ENCODE measurements around the gene ERCC8. TPM values are rescaled to one million over a fixed set of nuclear protein-coding genes. Genes with fewer than 3 reads are reported as not detected.

ERCC8 gene
- polyA plus RNA-seq, 1 experiment, result 23.9 TPM

GRCh38 chr5:60836131-60836530, 108.7 kb downstream of the ERCC8 start:
- Histone ChIP-seq H3K9me3 (ENCODE audit: control insufficient read depth, insufficient read depth, low read length) (no peaks in the 10 kb centered on the region), H3K27ac (ENCODE audit: low read depth, low read length) (no peak overlapping the region), H3K27me3 (ENCODE audit: control insufficient read depth, insufficient read depth, low read length) (no peaks in the 10 kb centered on the region), H3K4me3 (ENCODE audit: low read depth, low read length) (no peak overlapping the region)
- CTCF ChIA-PET, result no interaction called here
- no peak for DNase-seq (ENCODE audit: low read depth, low spot score)
- no peak for TF ChIP-seq CTCF (IDR thresholded peaks at IDR 0.05; ENCODE audit: low read depth, low read length)
- POLR2A ChIA-PET, result no interaction called here

DNA sequence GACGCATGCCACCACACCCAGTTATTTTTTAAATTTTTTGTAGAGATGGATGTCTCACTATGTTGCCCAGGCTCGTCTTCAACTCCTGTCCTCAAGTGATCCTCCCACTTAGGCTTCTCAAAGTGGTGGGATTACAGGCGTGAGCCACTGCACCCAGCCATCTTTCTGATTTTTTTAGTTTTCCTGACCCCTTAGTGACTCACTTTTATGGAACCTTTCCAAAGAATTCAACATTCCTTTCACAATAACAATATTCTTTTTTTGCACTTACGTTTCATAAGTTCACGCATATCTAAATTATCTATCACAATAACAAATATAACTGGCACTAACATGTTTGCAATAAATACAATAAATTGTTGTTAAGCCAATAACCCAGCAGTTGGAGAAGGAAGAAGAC, 109.3 kb downstream of the ERCC8 start:
- ChIA-PET CTCF (no interaction called here), POLR2A (no interaction called here)
- no peak for TF ChIP-seq CTCF (IDR thresholded peaks at IDR 0.05; ENCODE audit: low read depth, low read length)
- no peak overlapping the region for H3K4me3 ChIP-seq (ENCODE audit: low read depth, low read length)
- no peaks in the 10 kb centered on the region for H3K9me3 ChIP-seq (ENCODE audit: control insufficient read depth, insufficient read depth, low read length)
- DNase-seq (ENCODE audit: low read depth, low spot score), result no peak
- H3K27ac ChIP-seq (ENCODE audit: low read depth, low read length), result no peak overlapping the region
- no peaks in the 10 kb centered on the region for H3K27me3 ChIP-seq (ENCODE audit: control insufficient read depth, insufficient read depth, low read length)

- no peak for DNase-seq (ENCODE audit: low read depth, low spot score)
- Histone ChIP-seq H3K4me3 (ENCODE audit: low read depth, low read length) (no peak overlapping the region), H3K27me3 (ENCODE audit: control insufficient read depth, insufficient read depth, low read length) (no peaks in the 10 kb centered on the region), H3K9me3 (ENCODE audit: control insufficient read depth, insufficient read depth, low read length) (no peaks in the 10 kb centered on the region), H3K27ac (ENCODE audit: low read depth, low read length) (no peak overlapping the region)
- ChIA-PET CTCF (no interaction called here), POLR2A (no interaction called here)
- TF ChIP-seq CTCF (IDR thresholded peaks at IDR 0.05; ENCODE audit: low read depth, low read length), result no peak
Observed at GRCh38 chr5:60833520-60833919, 111.3 kb downstream of the ERCC8 start.

DNA sequence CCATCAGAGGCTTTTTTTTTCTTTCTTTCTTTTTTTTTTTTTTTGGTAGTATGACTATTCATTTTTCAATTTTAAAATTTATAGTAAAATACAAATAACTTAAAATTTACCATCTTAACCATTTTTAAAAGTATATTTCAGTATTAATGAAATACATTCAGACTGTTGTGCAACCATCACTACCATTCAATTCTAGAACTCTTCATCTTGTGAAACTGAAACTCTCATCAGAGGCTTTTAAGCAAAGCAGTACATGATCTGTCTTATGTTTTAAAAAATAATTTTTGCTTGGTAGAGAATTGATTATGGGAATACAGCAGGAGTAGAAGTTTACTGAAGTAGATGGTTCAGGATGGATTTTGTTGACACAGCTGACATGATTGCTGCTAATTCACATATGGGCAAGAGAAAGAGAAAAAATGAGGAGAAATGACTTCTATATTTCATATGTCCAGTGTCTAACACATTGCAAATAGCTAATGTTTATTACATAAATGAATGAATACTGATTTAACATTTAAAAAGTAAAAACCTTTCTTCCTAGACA, 114.2 kb downstream of the ERCC8 start:
- no peaks in the 10 kb centered on the region for H3K27me3 ChIP-seq (ENCODE audit: control insufficient read depth, insufficient read depth, low read length)
- no peak overlapping the region for H3K27ac ChIP-seq (ENCODE audit: low read depth, low read length)
- no peak overlapping the region for H3K4me3 ChIP-seq (ENCODE audit: low read depth, low read length)
- H3K9me3 ChIP-seq (ENCODE audit: control insufficient read depth, insufficient read depth, low read length), result no peaks in the 10 kb centered on the region
- ChIA-PET POLR2A (no interaction called here), CTCF (no interaction called here)
- no peak for DNase-seq (ENCODE audit: low read depth, low spot score)
- TF ChIP-seq CTCF (IDR thresholded peaks at IDR 0.05; ENCODE audit: low read depth, low read length), result no peak

DNA sequence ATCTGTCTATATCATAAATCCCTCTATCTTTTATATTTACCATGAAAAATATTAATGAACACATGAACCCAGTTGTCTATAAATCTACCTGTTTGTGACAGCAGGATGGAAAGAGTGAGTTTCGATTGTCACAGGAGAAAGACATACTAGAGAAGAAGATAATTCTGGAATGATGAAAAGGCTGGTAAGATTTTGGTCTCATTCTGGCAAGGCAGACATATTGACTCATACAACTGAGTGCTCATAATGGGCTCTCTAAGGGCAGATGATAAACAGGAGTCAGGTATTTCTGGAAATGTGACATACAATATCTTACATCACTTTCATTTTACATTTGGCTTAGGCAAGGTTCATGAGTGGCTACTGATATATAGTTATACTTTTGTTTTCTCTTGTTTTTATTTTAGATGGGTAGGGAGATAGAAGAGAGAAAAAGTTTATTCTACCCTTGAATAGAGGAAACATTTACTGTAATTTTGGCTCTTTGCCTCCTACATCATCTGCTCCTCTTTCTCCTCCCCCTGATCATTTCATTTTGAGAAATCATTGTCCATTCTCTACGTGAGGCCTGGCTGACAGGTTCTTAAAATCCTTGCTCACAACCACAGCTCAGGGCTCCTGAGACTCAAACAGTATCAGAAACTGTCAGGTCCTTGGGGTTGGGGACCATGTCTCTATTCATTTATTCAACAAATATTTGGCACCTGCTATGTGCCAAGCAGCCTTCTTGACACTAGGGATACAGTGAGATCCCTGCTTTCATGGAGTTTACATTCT, 115.2 kb downstream of the ERCC8 start:
- Histone ChIP-seq H3K9me3 (ENCODE audit: control insufficient read depth, insufficient read depth, low read length) (no peaks in the 10 kb centered on the region), H3K27me3 (ENCODE audit: control insufficient read depth, insufficient read depth, low read length) (no peaks in the 10 kb centered on the region), H3K4me3 (ENCODE audit: low read depth, low read length) (no peak overlapping the region), H3K27ac (ENCODE audit: low read depth, low read length) (no peak overlapping the region)
- no peak for TF ChIP-seq CTCF (IDR thresholded peaks at IDR 0.05; ENCODE audit: low read depth, low read length)
- ChIA-PET CTCF (no interaction called here), POLR2A (no interaction called here)
- no peak for DNase-seq (ENCODE audit: low read depth, low spot score)

Measured in AG04450 (cell line).